ENCODE measurements around the gene WNT7B.

WNT7B gene

DNA sequence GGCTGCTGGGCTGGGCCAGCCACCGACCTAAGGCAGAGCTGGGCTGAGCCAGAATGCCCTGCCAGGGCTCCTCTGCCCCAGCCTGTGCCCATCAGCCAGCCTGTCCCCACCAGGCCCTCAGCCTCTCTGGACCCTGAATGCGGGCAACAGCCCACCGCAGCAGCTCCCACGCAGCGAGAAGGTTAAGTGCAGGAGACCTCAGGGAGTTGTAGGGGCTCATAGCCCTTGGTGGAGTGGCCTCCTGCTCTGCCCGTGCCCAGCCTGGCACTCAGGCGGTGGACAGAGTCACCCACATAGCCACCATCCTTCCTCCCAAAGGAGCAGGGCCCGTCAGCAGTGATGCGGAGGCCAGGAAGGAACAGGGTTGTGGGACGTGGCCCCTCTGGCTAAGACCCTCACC is 19.1 kb downstream of the WNT7B start:
- H3K9ac ChIP-seq (ENCODE audit: low read length) = no peak overlapping the region
- H3K9me3 ChIP-seq (replicated peaks; ENCODE audit: insufficient read depth, low read length) = no peaks in the 10 kb centered on the region
- H3K4me3 ChIP-seq (ENCODE audit: low read length) = no peak overlapping the region
- H3K4me2 ChIP-seq (ENCODE audit: low read depth, low read length) = no peak overlapping the region
- H3K4me1 ChIP-seq (ENCODE audit: low read length) = no peaks in the 10 kb centered on the region
- H3K27me3 ChIP-seq (replicated peaks; ENCODE audit: insufficient read depth, low read length) = peaks cover 91% of the 10 kb centered on the region
- H3K27ac ChIP-seq (ENCODE audit: low read length) = no peak overlapping the region
- no peaks in the 10 kb centered on the region for H3F3A ChIP-seq (ENCODE audit: insufficient read depth, low read length)
- H3K79me2 ChIP-seq (ENCODE audit: low read length) = no peaks in the 10 kb centered on the region
- no peaks in the 10 kb centered on the region for H3K36me3 ChIP-seq (replicated peaks; ENCODE audit: insufficient read depth, low read length)
- H3K9me2 ChIP-seq (replicated peaks; ENCODE audit: insufficient read depth, low read length) = no peaks in the 10 kb centered on the region
- DNase-seq = no peak
- no peaks in the 10 kb centered on the region for H4K20me1 ChIP-seq (ENCODE audit: insufficient read depth, low read length)
- no peak overlapping the region for H2AFZ ChIP-seq (ENCODE audit: low read length)
- TF ChIP-seq EZH2 (optimal IDR thresholded peaks at IDR 0.05; ENCODE audit: low read depth, low read length) = no peak
- no peak for TF ChIP-seq CTCF (IDR thresholded peaks at IDR 0.05; ENCODE audit: low read length)
- no peak for TF ChIP-seq EZH2phosphoT487 (IDR thresholded peaks at IDR 0.05; ENCODE audit: low read length)

- Histone ChIP-seq H3K4me1 (ENCODE audit: low read length) (no peaks in the 10 kb centered on the region), H3K9me2 (replicated peaks; ENCODE audit: insufficient read depth, low read length) (no peaks in the 10 kb centered on the region), H2AFZ (ENCODE audit: low read length) (no peak overlapping the region), H3K79me2 (ENCODE audit: low read length) (no peaks in the 10 kb centered on the region), H3K36me3 (replicated peaks; ENCODE audit: insufficient read depth, low read length) (no peaks in the 10 kb centered on the region), H3K9me3 (replicated peaks; ENCODE audit: insufficient read depth, low read length) (no peaks in the 10 kb centered on the region), H3K27ac (ENCODE audit: low read length) (no peak overlapping the region), H4K20me1 (ENCODE audit: insufficient read depth, low read length) (no peaks in the 10 kb centered on the region), H3K27me3 (replicated peaks; ENCODE audit: insufficient read depth, low read length) (peaks cover 95% of the 10 kb centered on the region), H3K4me3 (ENCODE audit: low read length) (no peak overlapping the region), H3K4me2 (ENCODE audit: low read depth, low read length) (no peak overlapping the region), H3K9ac (ENCODE audit: low read length) (no peak overlapping the region), H3F3A (ENCODE audit: insufficient read depth, low read length) (no peaks in the 10 kb centered on the region)
- TF ChIP-seq CTCF (IDR thresholded peaks at IDR 0.05; ENCODE audit: low read length) = no peak
- no peak for TF ChIP-seq EZH2phosphoT487 (IDR thresholded peaks at IDR 0.05; ENCODE audit: low read length)
- no peak for TF ChIP-seq EZH2 (optimal IDR thresholded peaks at IDR 0.05; ENCODE audit: low read depth, low read length)
- DNase-seq = no peak
Measured at GRCh38 chr22:45953178-45953577, 23.8 kb downstream of the WNT7B start.

GRCh38 chr22:45952553-45952952 is 24.4 kb downstream of the WNT7B start:
- no peak overlapping the region for H2AFZ ChIP-seq (ENCODE audit: low read length)
- no peaks in the 10 kb centered on the region for H3K36me3 ChIP-seq (replicated peaks; ENCODE audit: insufficient read depth, low read length)
- H3K27me3 ChIP-seq (replicated peaks; ENCODE audit: insufficient read depth, low read length) = peaks cover 95% of the 10 kb centered on the region
- H3K27ac ChIP-seq (ENCODE audit: low read length) = no peak overlapping the region
- H3K4me2 ChIP-seq (ENCODE audit: low read depth, low read length) = no peak overlapping the region
- H3K4me1 ChIP-seq (ENCODE audit: low read length) = no peaks in the 10 kb centered on the region
- no peaks in the 10 kb centered on the region for H4K20me1 ChIP-seq (ENCODE audit: insufficient read depth, low read length)
- H3K9me2 ChIP-seq (replicated peaks; ENCODE audit: insufficient read depth, low read length) = no peaks in the 10 kb centered on the region
- H3K4me3 ChIP-seq (ENCODE audit: low read length) = no peak overlapping the region
- H3K9me3 ChIP-seq (replicated peaks; ENCODE audit: insufficient read depth, low read length) = no peaks in the 10 kb centered on the region
- H3K79me2 ChIP-seq (ENCODE audit: low read length) = no peaks in the 10 kb centered on the region
- TF ChIP-seq EZH2 (optimal IDR thresholded peaks at IDR 0.05; ENCODE audit: low read depth, low read length) = no peak
- no peak for TF ChIP-seq CTCF (IDR thresholded peaks at IDR 0.05; ENCODE audit: low read length)
- no peak for TF ChIP-seq EZH2phosphoT487 (IDR thresholded peaks at IDR 0.05; ENCODE audit: low read length)
- no peak overlapping the region for H3K9ac ChIP-seq (ENCODE audit: low read length)
- DNase-seq = no peak
- no peaks in the 10 kb centered on the region for H3F3A ChIP-seq (ENCODE audit: insufficient read depth, low read length)

All from MM.1S (cell line).